Measurements from ENCODE around the gene HOMEZ. TPM values are rescaled to one million over a fixed set of nuclear protein-coding genes. Genes with fewer than 3 reads are reported as not detected.

HOMEZ gene
- total and polyA plus RNA-seq, 8 donors = 5.1 to 103 (median 7.6) TPM

DNA sequence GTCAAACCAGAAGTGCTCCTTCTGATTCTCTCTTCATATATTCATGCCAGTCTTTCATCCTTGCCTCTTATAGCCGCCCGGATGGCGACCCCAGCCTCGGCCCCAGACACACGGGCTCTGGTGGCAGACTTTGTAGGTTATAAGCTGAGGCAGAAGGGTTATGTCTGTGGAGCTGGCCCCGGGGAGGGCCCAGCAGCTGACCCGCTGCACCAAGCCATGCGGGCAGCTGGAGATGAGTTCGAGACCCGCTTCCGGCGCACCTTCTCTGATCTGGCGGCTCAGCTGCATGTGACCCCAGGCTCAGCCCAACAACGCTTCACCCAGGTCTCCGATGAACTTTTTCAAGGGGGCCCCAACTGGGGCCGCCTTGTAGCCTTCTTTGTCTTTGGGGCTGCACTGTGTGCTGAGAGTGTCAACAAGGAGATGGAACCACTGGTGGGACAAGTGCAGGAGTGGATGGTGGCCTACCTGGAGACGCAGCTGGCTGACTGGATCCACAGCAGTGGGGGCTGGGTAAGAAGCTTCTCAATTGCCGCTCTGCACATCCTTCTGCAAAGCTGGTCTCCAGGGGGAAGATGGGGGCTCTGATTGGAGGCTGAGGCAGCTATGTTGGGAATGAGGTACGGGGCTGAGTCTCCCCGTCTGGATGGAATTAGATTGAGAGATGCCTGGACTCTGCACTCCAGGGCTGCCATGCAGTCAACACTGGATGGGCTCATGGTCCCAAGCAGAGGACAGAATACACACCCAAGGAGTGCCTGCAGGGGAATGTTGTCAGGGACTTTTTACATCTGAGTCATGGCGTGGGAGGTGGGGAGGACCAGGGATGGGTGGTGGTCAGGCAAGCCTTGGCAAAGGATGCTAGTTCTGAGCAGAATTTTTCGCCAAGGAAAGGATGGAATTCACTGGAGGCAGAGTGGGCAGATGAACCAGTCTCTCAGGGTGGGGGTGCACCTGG, 22.0 kb upstream of the HOMEZ start:
- TF ChIP-seq CTCF (IDR thresholded peaks at IDR 0.05) = no peak
- no peaks in the 10 kb centered on the region for H3K27me3 ChIP-seq
- peak overlapping the region; percentile 43 to 94 (median 91) for H3K27ac ChIP-seq
- H3K4me1 ChIP-seq = peaks cover 40 to 64% (median 55%) of the 10 kb centered on the region in 4 donors
- no peaks in the 10 kb centered on the region for H3K9me3 ChIP-seq
- peaks cover 0 to 50% (median 45%) of the 10 kb centered on the region in 4 donors for H3K36me3 ChIP-seq
- peak overlapping the region; percentile 70 to 78 (median 72) for H3K4me3 ChIP-seq
- intact Hi-C loops (cut with DNase I; ENCODE audit: low total_unique reads) = no loop called here
- DNase-seq = no peak
- 74 to 87% (median 77%) methylated on average over 14 to 22 of the region's 22 CpGs for WGBS, 5 donors

- peaks cover 0 to 45% (median 39%) of the 10 kb centered on the region in 4 donors for H3K36me3 ChIP-seq
- intact Hi-C loops (cut with DNase I; ENCODE audit: low total_unique reads) = no loop called here
- no peaks in the 10 kb centered on the region for H3K9me3 ChIP-seq
- WGBS, 5 donors = 5 to 16% (median 8%) methylated on average over 5 of the region's 5 CpGs
- peaks cover 43 to 69% (median 62%) of the 10 kb centered on the region in 4 donors for H3K4me1 ChIP-seq
- peak overlapping the region; percentile 70 to 78 (median 72) for H3K4me3 ChIP-seq
- H3K27ac ChIP-seq = peak overlapping the region; percentile 91 to 94 (median 92)
- TF ChIP-seq CTCF (IDR thresholded peaks at IDR 0.05) (no peak), EP300 (IDR thresholded peaks at IDR 0.05) (no peak), POLR2A (IDR thresholded peaks at IDR 0.05) (no peak), POLR2AphosphoS5 (IDR thresholded peaks at IDR 0.05) (no peak)
- H3K27me3 ChIP-seq = no peaks in the 10 kb centered on the region
- DNase-seq = no peak
Observed at GRCh38 chr14:23307146-23307530, 21.2 kb upstream of the HOMEZ start.

DNA sequence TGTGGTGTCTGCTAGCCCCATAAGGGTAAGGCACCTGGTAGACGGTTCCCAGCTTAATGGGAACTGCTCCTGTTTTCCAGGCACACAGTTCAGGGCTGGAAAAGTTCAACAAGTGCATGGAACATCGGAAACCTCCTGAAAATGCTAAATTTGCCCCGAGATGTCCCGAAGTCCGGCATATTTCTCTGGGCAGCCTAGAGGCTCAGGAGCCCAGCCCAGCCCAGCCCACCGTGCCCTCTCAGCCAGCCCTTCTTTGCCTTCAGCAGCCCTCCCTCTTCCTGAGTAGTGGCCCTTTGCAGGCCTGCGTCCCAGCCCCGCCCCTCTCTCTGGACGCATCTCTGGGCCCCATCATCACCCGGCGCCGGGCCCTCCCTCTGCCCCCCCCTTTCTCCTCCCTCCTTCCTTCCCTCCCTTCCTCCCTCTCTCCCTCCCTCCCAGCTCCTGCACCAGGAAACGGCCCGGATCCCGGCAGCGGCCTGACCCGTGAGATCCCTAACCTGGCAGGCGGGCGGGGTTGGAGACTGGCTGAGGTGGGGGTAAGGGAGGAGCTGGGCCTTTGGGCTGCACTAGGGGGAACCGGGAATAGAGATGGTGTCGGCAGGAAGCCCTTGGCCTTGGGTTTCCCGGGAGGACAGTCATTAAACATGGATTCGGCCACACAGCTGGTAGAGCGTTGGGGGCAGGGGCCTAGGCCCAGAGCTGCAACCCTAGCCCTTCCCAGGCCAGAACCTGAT, 20.6 kb upstream of the HOMEZ start, which contains the start of gene BCL2L2:
BCL2L2 (plus strand) TSS at position 422 of the 734 bp plus-strand sequence. CDS start 935 bp downstream, outside the sequence.
- Histone ChIP-seq H3K4me1 (peaks cover 43 to 69% (median 64%) of the 10 kb centered on the region in 4 donors), H3K27ac (peak within 1 kb of the TSS; percentile 91 to 94 (median 92)), H3K36me3 (peaks cover 0 to 39% (median 35%) of the 10 kb centered on the region in 4 donors), H3K9me3 (no peaks in the 10 kb centered on the region), H3K27me3 (no peaks in the 10 kb centered on the region), H3K4me3 (peak within 1 kb of the TSS; percentile 70 to 78 (median 72))
- TF ChIP-seq POLR2A (IDR thresholded peaks at IDR 0.05) (peak in 2 of 4 donors; percentile 2 to 57), EP300 (IDR thresholded peaks at IDR 0.05) (no peak), POLR2AphosphoS5 (IDR thresholded peaks at IDR 0.05) (peak in 2 of 3 donors; percentile 76 to 87), CTCF (IDR thresholded peaks at IDR 0.05) (no peak)
- WGBS, 5 donors = 1 to 5% (median 4%) methylated on average over 23 to 24 of the region's 24 CpGs
- peak; percentile 92 to 97 for DNase-seq
- intact Hi-C loops (cut with DNase I; ENCODE audit: low total_unique reads) = no loop called here
